HG02885 (cell line): ENCODE data around the gene CREBL2.

ENCODE experiments used
- ATAC-seq: cut with Tn5 transposase; IDR thresholded peaks from one replicate; pipeline ENCODE4 v1.9.1; 2021; ENCODE audit warnings: mild to moderate bottlenecking; ENCODE audit not compliant: unreplicated experiment, poor library complexity

CREBL2 gene

GRCh38 chr12:12668005-12668404 lies 56.3 kb downstream of the CREBL2 start:
- no peak for ATAC-seq

DNA sequence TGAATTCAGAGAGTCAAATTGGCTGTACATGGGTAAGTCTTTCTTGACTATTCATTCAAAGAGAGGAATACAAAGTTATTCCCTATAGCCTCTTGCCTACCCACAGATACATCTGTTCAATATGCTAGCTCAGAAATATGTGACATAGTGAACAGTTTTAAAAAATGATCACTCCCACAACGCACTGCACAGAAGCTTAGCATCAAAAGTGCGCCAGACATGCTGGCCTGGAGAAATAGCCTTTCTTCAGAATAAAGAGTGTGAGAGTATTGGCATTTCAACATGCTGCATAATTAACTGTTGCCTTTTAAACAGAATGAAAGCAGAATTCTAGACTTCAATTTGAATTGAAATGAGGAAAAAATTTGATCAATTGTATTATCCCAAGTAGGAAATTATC lies 57.3 kb downstream of the CREBL2 start:
- ATAC-seq: no peak

DNA sequence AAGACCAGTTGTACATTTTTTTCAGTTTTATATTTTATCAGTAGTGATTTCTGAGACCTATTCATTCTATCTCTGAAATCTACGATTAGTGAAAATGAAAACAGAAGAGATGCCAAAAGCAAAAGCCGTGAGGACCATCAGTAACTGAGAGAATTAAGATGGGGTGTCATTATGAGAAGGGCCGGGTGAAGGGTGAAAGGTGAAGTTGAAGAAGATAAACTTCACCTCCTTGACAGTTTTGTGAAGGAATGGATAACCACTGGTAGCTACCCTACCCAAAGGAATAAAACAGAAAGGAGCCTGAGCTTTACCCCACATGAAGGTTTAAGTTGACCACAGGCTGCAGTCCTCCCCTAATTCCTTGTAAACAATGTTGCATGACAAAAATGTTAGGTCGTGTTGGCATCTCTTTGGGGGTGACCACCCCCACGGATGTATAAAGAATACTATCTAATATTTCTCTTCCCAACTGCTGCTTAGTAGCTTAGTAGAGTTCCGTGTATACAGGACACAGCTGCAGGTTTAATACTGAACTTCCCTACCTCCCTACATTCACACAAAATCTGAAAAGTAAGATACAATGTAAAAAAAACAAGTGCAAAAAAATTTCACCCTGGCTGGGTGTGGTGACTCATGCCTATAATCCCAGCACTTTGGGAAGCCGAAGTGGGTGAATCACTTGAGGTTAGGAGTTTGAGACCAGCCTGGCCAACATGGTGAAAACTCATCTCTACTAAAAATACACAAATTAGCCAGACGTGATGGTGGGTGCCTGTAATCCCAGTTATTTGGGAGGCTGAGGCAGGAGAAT lies 60.4 kb downstream of the CREBL2 start:
- no peak for ATAC-seq

GRCh38 chr12:12673296-12673695 lies 61.6 kb downstream of the CREBL2 start:
- ATAC-seq: no peak

GRCh38 chr12:12676605-12677004 lies 64.9 kb downstream of the CREBL2 start:
- no peak for ATAC-seq

- no peak for ATAC-seq
Measured at GRCh38 chr12:12681061-12681765, 69.5 kb downstream of the CREBL2 start.

DNA sequence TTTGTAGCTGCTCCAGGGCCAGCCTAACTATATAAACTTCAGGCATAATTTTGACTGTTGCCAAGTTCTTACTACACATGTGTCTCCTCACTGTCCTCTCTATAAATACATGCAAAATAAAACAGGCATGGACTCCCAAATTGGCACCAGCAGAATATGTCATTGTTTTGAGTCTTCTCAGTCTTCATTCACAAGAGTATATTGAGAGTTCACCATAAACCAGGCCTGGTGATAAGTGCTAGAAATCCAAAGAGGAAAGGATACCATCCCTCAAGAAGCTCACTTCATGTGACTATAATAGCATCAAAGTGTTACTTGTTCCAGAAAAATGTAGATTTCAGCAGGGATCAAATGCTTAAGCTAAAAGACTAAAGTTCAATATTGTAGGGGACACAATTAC lies 70.6 kb downstream of the CREBL2 start:
- no peak for ATAC-seq

- no peak for ATAC-seq
Measured at GRCh38 chr12:12683136-12683697, 71.5 kb downstream of the CREBL2 start.

DNA sequence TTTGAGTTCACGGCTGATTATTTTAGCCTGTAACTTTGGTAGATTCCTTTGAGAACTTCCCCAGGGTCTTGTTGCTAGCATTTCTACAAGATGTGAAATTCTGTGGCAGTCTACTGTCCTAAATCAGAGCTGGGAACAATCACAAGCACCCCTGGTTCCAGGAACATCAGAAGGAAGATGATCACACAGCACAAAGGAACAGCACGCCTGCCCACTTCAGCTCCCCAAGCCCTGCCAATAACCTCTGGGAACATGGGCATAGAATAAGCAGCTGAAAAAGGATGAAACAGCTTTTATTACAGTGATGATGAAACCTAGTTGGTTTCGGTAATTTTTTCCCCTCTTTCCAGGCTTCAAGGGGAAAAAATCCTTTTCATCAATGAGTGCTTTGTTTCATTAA lies 72.0 kb downstream of the CREBL2 start:
- no peak for ATAC-seq

GRCh38 chr12:12684375-12685106 lies 72.9 kb downstream of the CREBL2 start:
- ATAC-seq: no peak

GRCh38 chr12:12685305-12685704 lies 73.6 kb downstream of the CREBL2 start:
- ATAC-seq: no peak

DNA sequence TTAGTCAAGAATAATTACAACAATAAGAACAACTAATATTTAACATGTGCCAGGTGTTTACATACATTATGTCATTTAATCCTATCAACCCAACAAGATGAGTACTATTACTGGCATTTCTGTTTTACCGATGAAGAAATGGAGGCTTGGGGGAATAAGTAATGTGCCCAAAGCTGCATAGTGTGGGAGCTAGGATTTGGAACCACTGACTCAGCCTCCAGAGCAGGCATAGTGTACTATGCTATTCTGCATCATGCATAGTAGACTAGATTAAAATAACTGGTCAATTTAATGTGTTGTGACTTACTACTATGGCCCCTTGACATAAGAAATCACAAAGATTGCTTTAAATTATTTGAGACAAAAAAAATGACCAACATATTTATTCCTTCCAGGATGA lies 74.8 kb downstream of the CREBL2 start:
- ATAC-seq: no peak

- no peak for ATAC-seq
Measured at GRCh38 chr12:12686925-12687324, 75.2 kb downstream of the CREBL2 start.

DNA sequence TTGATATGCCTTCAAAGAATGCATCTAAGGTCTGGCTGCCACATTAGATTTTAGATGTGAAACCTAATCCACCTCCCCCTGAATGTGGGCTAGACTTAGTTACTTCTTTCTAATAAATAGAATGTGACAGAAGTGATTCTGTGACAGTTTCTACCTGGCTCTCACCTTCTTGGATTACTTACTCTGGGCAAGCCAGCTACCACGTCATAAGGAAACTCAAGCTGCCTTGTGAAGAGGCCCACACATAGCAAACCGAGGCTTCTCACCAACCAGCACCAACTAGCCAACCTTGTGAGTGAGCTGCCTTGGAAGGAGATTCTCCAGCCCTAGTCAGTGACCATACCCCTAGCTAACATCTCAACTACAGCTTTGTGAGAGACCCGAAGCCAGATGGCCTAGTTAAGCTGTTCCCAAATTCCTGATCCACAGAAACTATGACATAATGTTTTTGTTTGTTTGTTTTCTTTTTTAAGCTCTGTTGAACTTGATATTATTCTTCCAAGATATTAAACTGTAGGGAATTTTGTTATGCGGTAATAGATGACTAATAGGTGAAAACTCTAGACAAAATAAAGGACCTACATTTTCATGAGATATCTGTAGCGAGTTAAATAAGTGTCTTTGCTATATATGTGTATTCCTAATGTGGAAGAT lies 78.1 kb downstream of the CREBL2 start:
- ATAC-seq: no peak

- ATAC-seq: no peak
Measured at GRCh38 chr12:12691549-12691948, 79.9 kb downstream of the CREBL2 start.

DNA sequence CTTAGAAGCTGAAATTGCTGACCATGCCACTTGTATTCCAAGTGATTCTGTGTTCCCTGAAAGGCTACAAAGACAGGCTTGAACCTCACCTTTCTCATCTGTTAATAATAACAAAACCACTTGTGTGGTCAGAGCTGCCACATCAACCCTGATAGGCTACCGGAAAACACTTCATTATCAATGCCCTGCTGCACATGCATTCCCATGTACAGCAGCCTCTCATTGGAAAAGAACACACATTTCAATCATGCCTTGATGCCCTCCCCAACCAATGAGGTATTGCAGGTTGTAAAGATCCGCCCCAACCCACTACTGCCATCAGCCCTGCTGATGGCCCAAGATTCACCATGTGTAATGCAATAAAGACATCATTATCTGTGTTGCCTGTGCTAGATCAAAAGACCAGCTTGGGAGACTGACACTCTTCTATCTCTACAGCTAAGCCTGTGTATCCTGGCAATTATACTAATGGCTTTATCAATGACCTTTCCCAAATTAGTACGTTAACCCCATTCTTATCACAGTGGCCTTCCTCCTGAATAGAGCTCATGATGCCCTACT lies 81.5 kb downstream of the CREBL2 start:
- ATAC-seq: no peak
